ENCODE measurements around the gene CELF2.

CELF2 gene

DNA sequence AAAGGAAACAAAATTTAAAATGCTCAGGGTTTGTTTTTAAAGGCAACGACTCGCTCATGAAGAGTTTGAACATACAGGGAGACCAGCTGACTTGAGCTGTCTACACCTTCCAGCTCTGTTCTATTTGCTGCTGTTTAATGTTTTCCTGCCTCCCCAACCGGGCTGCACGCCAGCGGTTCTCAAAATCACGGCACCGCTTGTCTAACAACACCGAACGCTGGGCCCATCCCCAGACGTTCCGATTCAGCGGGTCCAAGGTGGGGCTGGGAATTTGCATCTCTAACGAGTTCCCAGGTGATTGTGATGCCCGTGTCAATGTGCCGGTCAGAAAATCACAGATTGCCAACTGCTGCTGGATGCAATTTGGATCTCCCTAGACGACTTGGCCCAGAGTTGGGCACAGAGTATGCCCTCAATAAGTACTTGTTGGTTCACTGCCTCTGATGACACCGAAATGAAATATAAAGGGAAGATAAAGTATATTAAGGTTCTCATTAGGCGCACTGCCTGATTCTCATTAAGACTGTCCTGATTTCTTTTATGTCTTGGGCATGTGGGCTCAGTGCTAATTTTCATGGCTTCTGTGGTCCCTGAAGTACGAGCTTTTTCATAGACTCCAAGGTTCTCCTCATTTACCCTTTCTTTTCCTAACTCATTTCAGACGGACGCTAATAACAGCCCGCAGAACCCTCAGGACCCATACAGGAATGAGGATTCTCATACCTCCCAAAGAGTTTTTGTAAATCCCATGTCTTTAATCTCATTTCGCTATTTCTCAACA lies 28.5 kb downstream of the CELF2 start:
- intact Hi-C loops (cut with DNase I; ENCODE audit: low total_unique reads) = no loop called here
- Histone ChIP-seq H3K9me3 (no peaks in the 10 kb centered on the region), H3K36me3 (no peaks in the 10 kb centered on the region), H3K27me3 (no peaks in the 10 kb centered on the region), H3K4me1 (peaks cover 0 to 61% (median 32%) of the 10 kb centered on the region in 4 donors), H3K4me3 (peak overlapping the region in 1 of 2 donors; percentile 10), H3K27ac (peak overlapping the region; percentile 53 to 56)
- peak in 1 of 2 donors; percentile 49 for DNase-seq
- no peak for TF ChIP-seq CTCF (IDR thresholded peaks at IDR 0.05)

GRCh38 chr10:11046776-11047160 lies 29.1 kb downstream of the CELF2 start:
- H3K4me1 ChIP-seq = peaks cover 0 to 67% (median 36%) of the 10 kb centered on the region in 4 donors
- TF ChIP-seq CTCF (IDR thresholded peaks at IDR 0.05) = no peak
- no peaks in the 10 kb centered on the region for H3K27me3 ChIP-seq
- no peak for DNase-seq
- peak overlapping the region; percentile 53 to 56 for H3K27ac ChIP-seq
- H3K9me3 ChIP-seq = no peaks in the 10 kb centered on the region
- H3K4me3 ChIP-seq = no peak overlapping the region
- no peaks in the 10 kb centered on the region for H3K36me3 ChIP-seq
- intact Hi-C loops (cut with DNase I; ENCODE audit: low total_unique reads) = no loop called here

DNA sequence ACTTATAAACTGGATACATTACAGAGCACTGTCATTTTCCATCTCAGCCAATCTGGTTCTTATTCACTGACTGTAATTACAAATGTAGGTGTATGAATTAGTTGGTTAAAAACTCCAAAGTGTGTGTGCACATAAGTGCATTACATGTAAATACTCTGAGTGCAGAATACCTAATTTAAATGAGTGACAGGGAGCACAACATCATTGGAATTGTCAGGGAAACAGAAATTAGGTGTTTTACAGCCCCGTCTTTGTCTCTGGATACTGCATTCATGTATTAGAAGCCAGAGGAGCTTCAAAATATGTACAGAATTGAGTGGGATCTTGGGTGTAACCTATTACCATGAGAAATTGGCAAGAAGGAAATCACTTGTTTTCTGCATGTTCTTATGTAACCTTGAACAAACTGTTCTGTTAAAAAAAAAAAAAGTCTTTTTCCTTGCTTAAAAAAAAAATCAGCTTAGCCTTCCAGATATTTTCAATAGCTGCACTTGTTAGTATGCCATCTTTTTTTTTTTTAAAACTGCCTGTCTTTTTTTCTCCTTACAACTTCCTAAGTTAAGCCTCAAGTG lies 31.1 kb downstream of the CELF2 start:
- intact Hi-C loops (cut with DNase I; ENCODE audit: low total_unique reads) = no loop called here

GRCh38 chr10:11049806-11050205 lies 32.1 kb downstream of the CELF2 start:
- intact Hi-C loops (cut with DNase I; ENCODE audit: low total_unique reads) = no loop called here
- peak overlapping the region; percentile 53 to 59 for H3K27ac ChIP-seq
- no peak for DNase-seq
- TF ChIP-seq CTCF (IDR thresholded peaks at IDR 0.05) = no peak
- H3K4me1 ChIP-seq = peaks cover 0 to 78% (median 36%) of the 10 kb centered on the region in 4 donors
- H3K4me3 ChIP-seq = no peak overlapping the region
- H3K36me3 ChIP-seq = no peaks in the 10 kb centered on the region
- no peaks in the 10 kb centered on the region for H3K27me3 ChIP-seq
- H3K9me3 ChIP-seq = no peaks in the 10 kb centered on the region

More for the DNA sequence above, 31.1 kb downstream of the CELF2 start:
- DNase-seq = no peak
- Histone ChIP-seq H3K27me3 (no peaks in the 10 kb centered on the region), H3K36me3 (no peaks in the 10 kb centered on the region), H3K27ac (peak overlapping the region; percentile 53 to 59), H3K4me1 (peaks cover 0 to 78% (median 36%) of the 10 kb centered on the region in 4 donors), H3K9me3 (no peaks in the 10 kb centered on the region), H3K4me3 (no peak overlapping the region)
- TF ChIP-seq CTCF (IDR thresholded peaks at IDR 0.05) = no peak

- Histone ChIP-seq H3K36me3 (no peaks in the 10 kb centered on the region), H3K9me3 (no peaks in the 10 kb centered on the region), H3K27ac (peak overlapping the region; percentile 53 to 59), H3K4me1 (peaks cover 0 to 73% (median 36%) of the 10 kb centered on the region in 4 donors), H3K27me3 (no peaks in the 10 kb centered on the region), H3K4me3 (no peak overlapping the region)
- TF ChIP-seq CTCF (IDR thresholded peaks at IDR 0.05) = no peak
- intact Hi-C loops (cut with DNase I; ENCODE audit: low total_unique reads) = no loop called here
- DNase-seq = no peak
These were observed 32.9 kb downstream of the CELF2 start for GRCh38 chr10:11050301-11051287.
